Right atrium auricular region (tissue), 2 donors: Measurements from ENCODE around the gene ZNF560. TPM values are rescaled to one million over a fixed set of nuclear protein-coding genes. Genes with fewer than 3 reads are reported as not detected.

Source experiments
- DNase-seq: peaks from one replicate; pipeline ENCODE4 v3.0.0-alpha.2; 2019; ENCODE audit warnings: low spot score
- H3K27ac ChIP-seq, 2 donors: fragments of 200-600 bp; sonication (generic); 1 replicate in 1 of 2; 2 replicates in 1 of 2; pipeline ENCODE4 v1.5.1; 2016 to 2019
- H3K27me3 ChIP-seq, 2 donors: fragments of 200-600 bp; sonication (generic); one replicate each; pipeline versions ENCODE4 v1.5.1 to v1.6.0; 2017 to 2019
- H3K36me3 ChIP-seq: fragments of 200-600 bp; sonication (generic); one replicate; pipeline ENCODE4 v1.5.1; 2016
- H3K4me1 ChIP-seq, 2 donors: fragments of 200-600 bp; sonication (generic); one replicate each; pipeline versions ENCODE4 v1.5.1 to v1.6.0; 2017 to 2019
- H3K4me3 ChIP-seq, 2 donors: fragments of 200-600 bp; sonication (generic); 1 replicate in 1 of 2; 2 replicates in 1 of 2; pipeline ENCODE4 v1.5.1; 2017 to 2019; ENCODE audit warnings: mild to moderate bottlenecking in 1 of 2, moderate library complexity in 1 of 2
- H3K9me3 ChIP-seq, 2 donors: fragments of 200-600 bp; sonication (generic); one replicate each; pipeline ENCODE4 v1.5.1; 2019
- total RNA-seq, 2 donors: library from RNA; depleted of rRNA; stranded (reverse); fragments of >200 nt; gene quantifications; one replicate each; pipeline ENCODE4 v1.1.0, GENCODE V29; 2016
- TF ChIP-seq, protein P1 (sequence below), 2 donors: fragments of 200-600 bp; sonication (generic); IDR thresholded peaks; one replicate each; pipeline ENCODE4 v1.5.1; 2019; ENCODE audit warnings: antibody characterized with exemption in 2 of 2

Gene ZNF560
- total RNA-seq, 2 donors from 2014 or later = not detected

GRCh38 chr19:9531933-9532332 lies 33.5 kb upstream of the ZNF560 start:
- TF ChIP-seq, protein P1, sequence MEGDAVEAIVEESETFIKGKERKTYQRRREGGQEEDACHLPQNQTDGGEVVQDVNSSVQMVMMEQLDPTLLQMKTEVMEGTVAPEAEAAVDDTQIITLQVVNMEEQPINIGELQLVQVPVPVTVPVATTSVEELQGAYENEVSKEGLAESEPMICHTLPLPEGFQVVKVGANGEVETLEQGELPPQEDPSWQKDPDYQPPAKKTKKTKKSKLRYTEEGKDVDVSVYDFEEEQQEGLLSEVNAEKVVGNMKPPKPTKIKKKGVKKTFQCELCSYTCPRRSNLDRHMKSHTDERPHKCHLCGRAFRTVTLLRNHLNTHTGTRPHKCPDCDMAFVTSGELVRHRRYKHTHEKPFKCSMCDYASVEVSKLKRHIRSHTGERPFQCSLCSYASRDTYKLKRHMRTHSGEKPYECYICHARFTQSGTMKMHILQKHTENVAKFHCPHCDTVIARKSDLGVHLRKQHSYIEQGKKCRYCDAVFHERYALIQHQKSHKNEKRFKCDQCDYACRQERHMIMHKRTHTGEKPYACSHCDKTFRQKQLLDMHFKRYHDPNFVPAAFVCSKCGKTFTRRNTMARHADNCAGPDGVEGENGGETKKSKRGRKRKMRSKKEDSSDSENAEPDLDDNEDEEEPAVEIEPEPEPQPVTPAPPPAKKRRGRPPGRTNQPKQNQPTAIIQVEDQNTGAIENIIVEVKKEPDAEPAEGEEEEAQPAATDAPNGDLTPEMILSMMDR (IDR thresholded peaks at IDR 0.05) = no peak
- no peak overlapping the region for H3K4me3 ChIP-seq
- no peak for DNase-seq
- no peak overlapping the region for H3K27ac ChIP-seq
- no peaks in the 10 kb centered on the region for H3K27me3 ChIP-seq
- H3K4me1 ChIP-seq = no peaks in the 10 kb centered on the region
- peaks cover 24 to 96% of the 10 kb centered on the region in 2 donors for H3K9me3 ChIP-seq
- H3K36me3 ChIP-seq = peaks cover 94% of the 10 kb centered on the region

- no peak overlapping the region for H3K27ac ChIP-seq
- no peaks in the 10 kb centered on the region for H3K27me3 ChIP-seq
- TF ChIP-seq, protein P1 (IDR thresholded peaks at IDR 0.05) = no peak
- no peaks in the 10 kb centered on the region for H3K4me1 ChIP-seq
- H3K4me3 ChIP-seq = no peak overlapping the region
- no peak for DNase-seq
- H3K36me3 ChIP-seq = peaks cover 89% of the 10 kb centered on the region
- H3K9me3 ChIP-seq = peaks cover 47 to 100% of the 10 kb centered on the region in 2 donors
Observed at GRCh38 chr19:9528757-9529336, 30.4 kb upstream of the ZNF560 start.

- Histone ChIP-seq H3K27ac (no peak overlapping the region), H3K4me1 (no peaks in the 10 kb centered on the region), H3K4me3 (no peak overlapping the region), H3K36me3 (peaks cover 44% of the 10 kb centered on the region), H3K27me3 (no peaks in the 10 kb centered on the region), H3K9me3 (peaks cover 65 to 100% of the 10 kb centered on the region in 2 donors)
- DNase-seq = no peak
- TF ChIP-seq, protein P1 (IDR thresholded peaks at IDR 0.05) = no peak
Observed at GRCh38 chr19:9523885-9524474, 25.6 kb upstream of the ZNF560 start.

DNA sequence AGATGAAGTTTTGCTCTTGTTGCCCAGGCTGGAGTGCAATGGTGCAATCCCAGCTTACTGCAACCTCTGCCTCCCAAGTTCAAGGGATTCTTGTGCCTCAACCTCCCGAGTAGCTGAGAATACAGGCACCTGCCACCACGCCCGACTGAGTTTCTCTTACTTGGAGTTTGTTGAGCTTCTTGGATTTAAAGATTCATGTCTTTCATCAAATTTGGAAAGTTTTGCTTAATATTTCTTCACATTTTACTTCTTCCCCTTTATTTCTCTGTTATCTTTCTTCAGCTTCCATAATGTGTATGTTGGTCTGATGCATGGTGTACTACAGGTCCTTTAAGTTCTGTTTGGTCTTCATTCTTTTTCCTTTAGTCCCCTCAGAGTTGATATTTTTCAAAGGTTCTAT lies 8.9 kb upstream of the ZNF560 start:
- no peaks in the 10 kb centered on the region for H3K4me1 ChIP-seq
- no peak for DNase-seq
- H3K4me3 ChIP-seq = no peak overlapping the region
- TF ChIP-seq, protein P1 (IDR thresholded peaks at IDR 0.05) = no peak
- no peak overlapping the region for H3K27ac ChIP-seq
- no peaks in the 10 kb centered on the region for H3K36me3 ChIP-seq
- H3K27me3 ChIP-seq = no peaks in the 10 kb centered on the region
- peaks cover 7 to 70% of the 10 kb centered on the region in 2 donors for H3K9me3 ChIP-seq

DNA sequence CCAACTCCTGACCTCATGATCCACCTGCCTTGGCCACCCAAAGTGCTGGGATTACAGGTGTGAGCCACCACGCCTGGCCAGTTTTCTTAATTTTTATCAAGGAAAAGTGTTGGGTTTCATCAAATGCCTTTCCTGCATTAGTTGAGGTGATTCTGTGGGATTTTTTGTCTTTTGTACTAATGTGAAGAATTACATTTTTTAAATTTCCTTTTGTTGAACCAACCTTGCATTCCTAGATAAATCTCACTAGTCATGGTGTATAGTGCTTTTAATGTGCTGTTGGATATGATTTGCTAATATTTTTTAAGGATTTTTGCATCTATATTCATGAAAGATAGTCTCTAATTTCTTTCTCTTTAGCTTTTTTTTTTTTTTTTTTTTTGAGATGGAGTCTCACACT lies 2.4 kb upstream of the ZNF560 start:
- Histone ChIP-seq H3K27me3 (no peaks in the 10 kb centered on the region), H3K9me3 (peaks cover 0 to 84% of the 10 kb centered on the region in 2 donors), H3K4me1 (no peaks in the 10 kb centered on the region), H3K4me3 (no peak overlapping the region), H3K36me3 (no peaks in the 10 kb centered on the region), H3K27ac (no peak overlapping the region)
- DNase-seq = no peak
- TF ChIP-seq, protein P1 (IDR thresholded peaks at IDR 0.05) = no peak

DNA sequence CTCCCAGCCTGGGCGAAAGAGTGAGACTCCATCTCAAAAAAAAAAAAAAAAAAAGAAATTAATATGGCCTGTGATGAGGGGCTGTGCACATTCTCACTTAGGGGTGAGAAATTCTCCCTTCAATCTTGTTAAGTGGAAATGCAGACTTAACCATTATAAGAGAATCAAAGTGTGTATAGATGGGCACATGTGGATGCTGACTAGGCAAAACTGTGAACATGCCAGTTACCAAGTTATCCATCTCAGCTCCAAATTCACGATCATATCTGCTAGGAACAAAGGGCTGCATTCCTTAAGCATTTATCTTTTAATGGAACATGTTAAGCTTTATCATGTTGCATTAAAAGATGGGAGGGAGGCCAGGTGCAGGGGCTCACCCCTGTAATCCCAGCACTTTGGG lies 4.3 kb downstream of the ZNF560 start:
- Histone ChIP-seq H3K4me1 (no peaks in the 10 kb centered on the region), H3K27ac (no peak overlapping the region), H3K9me3 (peaks cover 0 to 19% of the 10 kb centered on the region in 2 donors), H3K36me3 (no peaks in the 10 kb centered on the region), H3K4me3 (no peak overlapping the region), H3K27me3 (no peaks in the 10 kb centered on the region)
- DNase-seq = no peak
- TF ChIP-seq, protein P1 (IDR thresholded peaks at IDR 0.05) = no peak
